Measurements from ENCODE around the gene PIGP.
"Not testable (repeated sequence)": the region's sequence is repeated elsewhere in the genome, so short reads cannot be mapped to it uniquely, and the experiment has no call there.

PIGP gene

GRCh38 chr21:37045149-37045548, 27.7 kb downstream of the PIGP start:
- DNase-seq (ENCODE audit: low read depth in 2 of 2), result no peak

- no peak for DNase-seq (ENCODE audit: low read depth in 2 of 2)
Observed at GRCh38 chr21:37044643-37045042, 28.2 kb downstream of the PIGP start.

- DNase-seq (ENCODE audit: low read depth in 2 of 2), result no peak
Observed at GRCh38 chr21:37043818-37044217, 29.1 kb downstream of the PIGP start.

GRCh38 chr21:37041706-37042271, 31.1 kb downstream of the PIGP start:
- DNase-seq (ENCODE audit: low read depth in 2 of 2), result no peak

GRCh38 chr21:37040212-37040611, 32.7 kb downstream of the PIGP start:
- DNase-seq (ENCODE audit: low read depth in 2 of 2), result no peak

GRCh38 chr21:37039411-37040075, 33.3 kb downstream of the PIGP start:
- no peak for DNase-seq (ENCODE audit: low read depth in 2 of 2)

- no peak for DNase-seq (ENCODE audit: low read depth in 2 of 2)
Observed at GRCh38 chr21:37036177-37036576, 36.7 kb downstream of the PIGP start.

GRCh38 chr21:37034394-37034793, 38.5 kb downstream of the PIGP start:
- not testable (repeated sequence) for DNase-seq (ENCODE audit: low read depth in 2 of 2)

- no peak for DNase-seq (ENCODE audit: low read depth in 2 of 2)
Observed at GRCh38 chr21:37032877-37033471, 39.9 kb downstream of the PIGP start.

GRCh38 chr21:37032293-37032692, 40.6 kb downstream of the PIGP start:
- no peak for DNase-seq (ENCODE audit: low read depth in 2 of 2)

GRCh38 chr21:37030864-37031263, 42.0 kb downstream of the PIGP start:
- no peak for DNase-seq (ENCODE audit: low read depth in 2 of 2)

GRCh38 chr21:37028570-37028969, 44.3 kb downstream of the PIGP start:
- DNase-seq (ENCODE audit: low read depth in 2 of 2), result no peak

- DNase-seq (ENCODE audit: low read depth in 2 of 2), result no peak
Observed at GRCh38 chr21:37026499-37026898, 46.4 kb downstream of the PIGP start.

- DNase-seq (ENCODE audit: low read depth in 2 of 2), result no peak
Observed at GRCh38 chr21:37017951-37018679, 54.8 kb downstream of the PIGP start.
